A673 (cell line): ENCODE results near the gene LAMTOR4.
"Not testable (repeated sequence)": the region's sequence is repeated elsewhere in the genome, so short reads cannot be mapped to it uniquely, and the experiment has no call there.

Experiments used
- EZH2 ChIP-seq: fragments of 200-600 bp; sonication (generic); IDR thresholded peaks from 2 replicates; pipeline ENCODE4 v1.6.1; 2017; ENCODE audit warnings: borderline replicate concordance, low read depth, mild to moderate bottlenecking, mixed read lengths, antibody characterized with exemption, low read length; ENCODE audit not compliant: poor library complexity, severe bottlenecking
- TF ChIP-seq, protein P1 (sequence below): fragments of 300-800, 200-600 bp; sonication (generic); conservative IDR thresholded peaks from 2 replicates; pipeline ENCODE4 v1.5.1; 2017; ENCODE audit warnings: low read depth, mild to moderate bottlenecking, antibody characterized with exemption, low read length, moderate library complexity, mixed read lengths

DNA sequence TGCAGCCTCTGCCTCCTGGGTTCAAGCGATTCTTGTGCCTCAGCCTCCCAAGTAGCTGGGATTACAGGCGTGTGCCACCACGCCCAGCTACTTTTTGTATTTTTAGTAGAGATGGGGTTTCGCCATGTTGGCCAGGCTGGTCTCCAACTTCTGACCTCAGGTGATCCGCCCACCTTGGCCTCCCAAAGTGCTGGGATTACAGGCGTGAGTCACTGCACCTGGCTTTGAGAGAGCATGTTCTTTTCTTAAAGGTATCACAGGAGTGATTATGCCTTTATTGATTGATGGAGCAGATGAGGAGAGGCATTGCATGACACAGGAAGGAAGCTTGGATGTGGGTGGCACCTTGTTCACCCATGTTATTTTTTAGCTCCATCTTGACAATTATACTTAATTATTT, 34.4 kb downstream of the LAMTOR4 start:
- TF ChIP-seq, protein P1, sequence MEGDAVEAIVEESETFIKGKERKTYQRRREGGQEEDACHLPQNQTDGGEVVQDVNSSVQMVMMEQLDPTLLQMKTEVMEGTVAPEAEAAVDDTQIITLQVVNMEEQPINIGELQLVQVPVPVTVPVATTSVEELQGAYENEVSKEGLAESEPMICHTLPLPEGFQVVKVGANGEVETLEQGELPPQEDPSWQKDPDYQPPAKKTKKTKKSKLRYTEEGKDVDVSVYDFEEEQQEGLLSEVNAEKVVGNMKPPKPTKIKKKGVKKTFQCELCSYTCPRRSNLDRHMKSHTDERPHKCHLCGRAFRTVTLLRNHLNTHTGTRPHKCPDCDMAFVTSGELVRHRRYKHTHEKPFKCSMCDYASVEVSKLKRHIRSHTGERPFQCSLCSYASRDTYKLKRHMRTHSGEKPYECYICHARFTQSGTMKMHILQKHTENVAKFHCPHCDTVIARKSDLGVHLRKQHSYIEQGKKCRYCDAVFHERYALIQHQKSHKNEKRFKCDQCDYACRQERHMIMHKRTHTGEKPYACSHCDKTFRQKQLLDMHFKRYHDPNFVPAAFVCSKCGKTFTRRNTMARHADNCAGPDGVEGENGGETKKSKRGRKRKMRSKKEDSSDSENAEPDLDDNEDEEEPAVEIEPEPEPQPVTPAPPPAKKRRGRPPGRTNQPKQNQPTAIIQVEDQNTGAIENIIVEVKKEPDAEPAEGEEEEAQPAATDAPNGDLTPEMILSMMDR, result not testable (repeated sequence)
- TF ChIP-seq EZH2, result not testable (repeated sequence)
